Hepatocyte (in vitro differentiated cells): ENCODE results near the gene CD44.

Experiments used
- CTCF ChIP-seq: fragments of 200-600 bp; sonication (generic); IDR thresholded peaks from 2 replicates; pipeline ENCODE4 v1.5.1; 2016; ENCODE audit warnings: antibody characterized with exemption, mild to moderate bottlenecking; ENCODE audit not compliant: poor library complexity
- EZH2 ChIP-seq: fragments of 200-600 bp; sonication (generic); IDR thresholded peaks from 2 replicates; pipeline ENCODE4 v1.6.1; 2016; ENCODE audit warnings: antibody characterized with exemption, mild to moderate bottlenecking, borderline replicate concordance
- EZH2phosphoT487 ChIP-seq: fragments of 200-600 bp; sonication (generic); IDR thresholded peaks from one replicate; pipeline ENCODE4 v1.6.1; 2018; ENCODE audit warnings: antibody characterized with exemption, mild to moderate bottlenecking, low read depth, moderate library complexity; ENCODE audit not compliant: unreplicated experiment, severe bottlenecking

- TF ChIP-seq CTCF (no peak), EZH2 (no peak), EZH2phosphoT487 (no peak)
Measured at GRCh38 chr11:35242412-35243242, 103.7 kb downstream of the CD44 start.
